NCI-H2196 treated with DMSO at 0.1 percent for 48 hours (cell line): Measurements from ENCODE around the gene RALGPS1.

Experiments used
- DNase-seq: peaks from one replicate; lab custom pipeline; 2025; ENCODE audit not compliant: unreplicated experiment; lab: John Stamatoyannopoulos, UW

Gene RALGPS1

GRCh38 chr9:127092041-127092608 is 177.5 kb downstream of the RALGPS1 start:
- DNase-seq, result no peak

DNA sequence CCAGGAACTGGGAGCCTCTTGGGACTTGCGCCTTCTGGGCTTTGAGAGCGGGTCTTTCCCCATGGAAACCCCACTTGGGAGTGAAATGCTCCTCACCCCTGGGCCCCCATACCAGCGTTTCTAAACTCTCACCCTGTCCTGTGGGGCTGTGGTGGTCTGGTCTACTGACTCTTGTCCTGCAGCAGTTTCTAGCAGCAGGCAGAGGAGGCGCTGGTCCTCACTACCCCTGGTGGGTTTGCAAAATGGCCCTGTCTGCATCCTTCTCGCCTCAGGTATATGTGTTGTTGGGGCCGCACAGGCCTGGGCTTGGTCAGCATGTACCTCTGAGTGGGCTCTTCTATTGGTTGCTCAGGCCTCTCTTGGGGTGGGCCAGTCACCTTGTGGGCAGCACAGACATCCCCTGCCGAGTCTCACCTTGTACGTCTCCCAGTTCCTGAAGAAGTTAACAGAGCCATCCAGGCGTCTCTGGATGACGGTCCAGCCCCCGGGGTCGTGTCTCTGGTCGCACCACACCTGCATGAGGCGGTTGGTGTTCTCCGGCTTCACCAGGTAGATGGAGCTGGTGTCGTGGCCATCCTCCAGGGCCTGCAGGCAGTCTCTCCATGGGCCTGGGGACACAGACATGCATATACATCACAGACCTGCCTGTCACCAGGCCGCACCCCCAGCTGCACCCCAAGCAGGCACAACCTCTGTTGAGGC is 178.9 kb downstream of the RALGPS1 start:
- no peak for DNase-seq

GRCh38 chr9:127095411-127095810 is 180.8 kb downstream of the RALGPS1 start:
- no peak for DNase-seq

DNA sequence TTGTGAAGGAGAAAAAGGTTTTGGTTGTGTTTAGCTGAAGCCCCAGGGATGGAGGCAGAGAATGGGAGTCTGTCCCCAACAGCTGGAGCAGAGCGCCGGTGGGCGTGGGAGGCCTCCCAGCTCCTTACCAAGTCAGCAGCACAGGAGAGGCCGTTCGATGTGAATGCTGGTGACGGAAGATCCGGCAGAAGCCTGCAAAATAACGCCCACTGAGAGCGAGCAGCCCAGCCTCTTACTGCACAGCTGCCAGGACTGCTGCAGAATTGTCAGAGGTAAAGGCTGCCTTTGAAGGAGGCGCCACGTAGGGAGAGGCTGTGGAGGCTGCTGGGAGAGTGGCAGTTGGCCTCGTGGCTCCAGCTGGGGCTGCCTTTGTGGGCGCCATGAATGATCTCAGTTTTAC is 181.6 kb downstream of the RALGPS1 start:
- no peak for DNase-seq

GRCh38 chr9:127097683-127098082 is 183.1 kb downstream of the RALGPS1 start:
- no peak for DNase-seq

DNA sequence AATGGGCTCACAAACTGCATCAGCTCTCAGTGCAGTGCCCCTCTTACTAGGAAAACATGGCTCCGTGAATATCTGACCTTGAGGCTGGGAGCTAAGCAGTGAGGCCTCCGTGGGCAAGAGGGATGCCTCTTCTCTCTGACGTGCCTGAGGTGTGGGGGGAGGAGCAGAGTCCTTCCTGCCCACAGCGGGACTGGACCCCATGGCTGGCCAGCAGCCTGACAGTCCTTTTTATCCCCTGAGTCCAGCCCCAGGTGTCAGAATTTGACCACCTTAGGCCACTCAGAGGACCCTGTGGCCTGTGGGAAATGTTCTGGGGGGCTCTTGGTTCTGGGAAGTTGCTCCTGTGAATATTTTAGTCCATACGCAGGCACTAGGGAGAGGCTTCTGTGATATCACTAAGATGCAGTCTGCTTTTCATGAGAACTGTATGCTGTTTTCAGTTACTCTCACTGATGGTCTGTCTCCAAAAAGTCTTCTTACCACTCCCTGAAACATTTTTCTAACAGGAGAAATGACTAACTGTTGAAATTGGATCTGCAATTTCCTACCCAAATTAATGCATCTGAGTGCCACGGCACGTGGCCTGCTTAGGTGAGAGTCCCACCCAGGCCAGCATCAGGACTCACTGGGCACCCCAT is 184.5 kb downstream of the RALGPS1 start:
- DNase-seq, result no peak

- no peak for DNase-seq
Observed at GRCh38 chr9:127099664-127100063, 185.1 kb downstream of the RALGPS1 start.

- no peak for DNase-seq
Observed at GRCh38 chr9:127102176-127102575, 187.6 kb downstream of the RALGPS1 start.

DNA sequence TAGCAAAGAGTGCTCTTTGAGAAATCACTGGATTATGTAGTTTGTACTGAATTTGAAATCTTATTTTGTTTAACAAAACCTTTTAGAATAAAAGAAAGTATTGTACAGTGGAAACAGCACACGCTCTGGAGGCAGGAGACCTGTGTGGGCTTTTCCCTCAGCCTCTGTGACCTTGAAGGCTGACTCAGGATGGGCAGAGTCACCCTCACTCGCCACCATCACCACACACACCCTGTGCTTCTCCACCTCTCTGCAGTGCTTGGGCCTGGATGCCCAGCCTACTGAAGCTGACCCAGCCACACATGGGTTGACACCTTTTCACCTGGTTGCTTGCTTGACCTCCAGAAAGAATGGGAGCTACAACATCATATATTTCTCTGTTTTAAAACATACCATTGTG is 188.2 kb downstream of the RALGPS1 start:
- DNase-seq, result no peak

DNA sequence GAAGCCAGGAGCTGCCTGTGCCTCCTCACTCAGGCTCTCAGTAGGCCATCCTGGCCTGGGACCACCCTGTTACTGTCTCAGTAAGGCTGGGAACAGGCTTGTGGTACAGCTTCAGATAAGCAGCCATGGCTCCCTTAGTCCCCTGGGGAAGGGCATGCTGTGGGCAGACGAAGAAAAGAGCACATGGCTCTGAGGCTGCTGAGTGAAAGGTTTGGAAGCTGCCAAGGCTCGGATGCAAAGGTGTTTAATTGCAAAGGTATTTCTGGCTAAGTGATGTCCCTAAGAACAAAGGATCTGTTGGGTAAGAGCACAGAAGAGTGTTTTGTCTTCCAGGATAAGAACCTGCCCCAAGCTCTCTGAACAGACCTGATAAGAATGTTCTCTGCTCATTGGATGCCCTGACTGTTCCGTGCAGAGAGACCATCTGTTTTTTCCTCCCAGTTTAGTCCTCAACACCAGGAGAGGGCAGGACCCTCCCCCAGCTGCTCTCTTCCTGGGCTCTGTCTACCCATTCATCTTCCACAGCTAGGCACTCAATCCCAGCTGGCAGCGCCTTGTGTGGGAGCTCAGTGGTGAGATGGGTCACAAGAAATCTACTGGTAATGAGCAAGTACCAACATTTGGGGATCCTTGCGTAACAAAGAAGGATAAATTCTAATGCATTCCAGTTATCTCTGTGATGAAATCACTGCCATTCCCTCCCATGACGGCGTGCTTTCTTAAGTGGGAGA is 190.2 kb downstream of the RALGPS1 start:
- no peak for DNase-seq

DNA sequence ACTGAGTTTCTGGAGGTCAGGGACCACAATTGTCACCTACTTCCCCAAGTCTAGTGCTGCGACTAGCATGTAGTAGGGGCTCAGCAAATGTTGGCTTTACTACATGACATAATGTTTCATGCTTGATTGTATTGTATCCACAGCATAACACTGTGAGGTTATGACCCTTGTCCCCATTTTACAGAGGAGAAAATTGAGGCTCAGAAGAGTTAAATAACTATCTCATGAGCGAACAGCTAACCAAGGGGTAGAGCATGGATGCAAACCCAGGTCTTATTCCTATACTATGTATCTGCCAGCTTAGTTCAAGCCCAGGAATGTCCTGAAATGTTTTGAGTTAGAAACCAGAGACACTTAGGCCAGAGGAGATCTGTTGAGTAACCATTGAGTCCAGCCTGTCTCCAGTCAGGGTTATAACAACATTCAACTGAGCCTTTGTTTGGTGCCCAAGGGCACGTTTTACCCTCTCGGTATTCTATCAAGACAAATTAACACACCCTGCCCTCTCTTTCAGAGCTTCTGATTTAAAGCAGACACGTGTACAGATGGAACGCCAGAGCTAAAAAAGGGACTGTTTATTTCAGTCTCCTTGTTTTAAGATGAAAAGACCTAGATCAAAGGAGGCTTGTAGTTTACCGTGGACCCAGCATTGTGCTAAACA is 191.4 kb downstream of the RALGPS1 start:
- no peak for DNase-seq

DNA sequence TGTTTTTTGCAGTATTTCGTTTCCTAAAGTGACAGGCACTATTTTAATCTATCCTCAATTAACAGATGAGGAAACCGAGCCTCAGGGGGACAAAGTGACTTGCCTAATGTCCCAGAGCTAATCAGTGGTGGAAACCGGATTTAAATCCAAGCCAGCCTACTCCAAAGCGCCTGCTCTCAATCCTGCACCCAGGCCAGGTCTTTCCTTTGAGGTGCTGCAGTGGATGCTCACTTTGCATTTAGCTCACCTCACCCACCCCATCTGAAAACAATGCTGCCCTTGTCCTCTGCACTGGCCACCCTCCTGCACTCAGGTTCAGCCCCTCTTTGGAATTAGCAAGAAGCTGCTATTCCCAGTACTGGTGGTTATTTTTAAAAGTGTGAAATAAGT is 191.9 kb downstream of the RALGPS1 start:
- no peak for DNase-seq

DNA sequence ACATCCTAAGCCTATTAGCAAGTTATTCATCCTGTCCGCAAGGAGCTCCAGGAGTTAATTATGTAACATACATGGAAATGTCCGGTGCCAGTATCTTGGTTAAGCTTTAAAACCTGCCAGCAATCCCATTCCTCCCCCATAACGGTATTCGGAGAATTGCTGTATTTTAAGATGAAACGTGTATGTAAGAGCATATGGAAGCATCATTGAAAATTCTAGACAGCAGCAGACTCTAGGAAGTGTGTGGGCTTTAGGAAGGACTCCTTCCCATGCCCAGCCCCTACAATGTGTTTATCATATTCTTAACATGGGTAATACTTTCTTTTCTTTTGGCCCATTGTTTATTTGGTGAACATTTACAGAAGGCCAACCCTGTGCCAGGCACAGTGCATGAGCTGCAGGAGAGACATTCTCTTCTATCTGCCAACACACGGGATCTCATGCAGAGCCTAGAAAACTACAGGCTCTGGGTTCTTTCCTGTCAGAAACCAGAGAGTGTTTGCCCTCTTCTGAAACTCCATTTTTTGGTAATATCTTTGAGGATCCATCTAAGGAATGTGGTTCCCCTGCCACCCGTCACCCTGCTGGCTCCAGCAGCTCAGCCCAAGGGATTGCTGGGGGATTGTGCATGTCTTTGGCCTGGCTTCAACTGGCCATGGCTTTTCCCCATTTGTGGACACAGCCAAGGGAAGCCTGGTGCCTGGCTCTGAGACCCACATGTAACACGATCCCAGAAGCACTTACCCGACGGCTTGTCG is 192.8 kb downstream of the RALGPS1 start:
- no peak for DNase-seq

GRCh38 chr9:127107929-127108876 is 193.6 kb downstream of the RALGPS1 start:
- DNase-seq, result no peak

DNA sequence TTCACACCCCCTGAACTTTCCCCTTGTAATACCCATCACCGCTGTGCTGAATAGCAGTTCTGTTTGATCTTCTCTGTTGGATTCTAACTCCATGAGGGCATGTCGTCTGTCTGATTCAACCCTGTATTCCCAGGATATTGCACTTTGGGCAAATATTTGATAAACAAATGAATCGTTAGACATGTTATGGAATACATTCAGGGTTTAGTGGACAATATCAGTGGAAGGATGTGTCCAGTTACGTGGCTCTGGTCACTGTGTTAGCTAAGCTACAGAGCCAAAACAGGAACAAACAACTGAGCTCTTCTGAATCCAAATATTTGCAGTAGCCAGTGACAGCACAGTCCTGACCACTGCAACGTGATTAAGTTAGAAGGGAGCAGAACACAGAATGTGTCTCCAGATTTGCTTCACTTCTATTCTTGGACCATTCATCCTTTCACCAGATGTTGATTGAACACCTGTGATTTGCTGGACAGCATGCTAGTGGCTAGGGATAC is 194.7 kb downstream of the RALGPS1 start:
- DNase-seq, result no peak

DNA sequence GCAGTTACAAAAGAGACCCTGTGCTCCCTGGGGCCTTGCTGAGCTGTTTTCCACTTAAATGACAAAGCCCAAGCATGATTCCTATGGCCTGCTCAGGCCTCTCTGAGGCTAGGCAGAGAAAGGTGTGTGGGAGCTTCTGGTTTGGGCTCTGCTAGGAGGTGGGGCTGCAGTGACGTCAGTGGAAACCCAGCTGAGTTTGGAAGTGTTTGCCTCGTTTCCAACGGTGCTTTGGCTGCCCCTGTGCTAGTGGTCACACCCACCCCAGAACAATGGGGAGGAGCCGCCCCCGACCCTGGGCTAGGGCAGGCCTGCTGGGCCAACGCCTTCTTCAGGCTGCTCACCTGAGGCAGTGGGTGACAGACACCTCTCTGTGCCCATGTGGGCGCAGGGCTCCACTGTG is 197.5 kb downstream of the RALGPS1 start:
- DNase-seq, result no peak

GRCh38 chr9:127112735-127113161 is 198.2 kb downstream of the RALGPS1 start:
- no peak for DNase-seq

DNA sequence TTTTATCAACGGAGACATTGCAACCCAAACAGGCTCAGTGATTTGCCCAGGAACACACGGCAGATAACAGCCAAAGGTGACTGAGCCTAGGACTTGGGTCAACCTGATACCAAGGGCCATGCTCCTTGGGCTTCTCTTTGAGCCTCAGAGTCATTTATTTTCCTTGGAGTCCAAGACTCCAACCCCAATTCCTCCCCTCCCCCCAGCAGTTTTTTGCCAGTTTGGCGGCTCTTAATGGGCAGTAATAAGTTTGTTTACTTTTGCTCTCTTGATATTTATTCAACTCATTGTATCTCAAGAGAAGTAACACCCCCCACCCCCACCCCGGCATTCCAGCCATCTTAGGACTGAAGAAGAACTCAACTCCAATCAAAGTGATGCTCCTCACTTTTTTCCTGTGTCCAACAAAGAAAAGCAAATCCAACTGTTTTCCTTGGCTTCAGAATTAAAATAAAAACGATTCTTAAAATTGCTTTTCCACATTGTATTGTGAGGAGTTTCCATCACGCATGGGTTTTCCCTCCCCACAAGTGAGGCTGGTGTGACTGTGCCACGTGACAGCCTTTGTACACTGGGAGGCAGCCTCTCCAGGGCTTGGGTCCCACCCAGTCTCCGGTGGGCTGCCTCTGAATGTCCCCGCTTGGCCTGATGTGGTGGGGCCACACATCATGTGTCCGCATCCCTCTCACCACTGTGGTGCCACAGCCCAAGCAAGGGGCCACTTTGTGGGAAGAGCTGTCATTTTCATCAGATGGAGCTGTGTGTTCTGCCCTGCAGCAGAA is 198.8 kb downstream of the RALGPS1 start:
- no peak for DNase-seq

DNA sequence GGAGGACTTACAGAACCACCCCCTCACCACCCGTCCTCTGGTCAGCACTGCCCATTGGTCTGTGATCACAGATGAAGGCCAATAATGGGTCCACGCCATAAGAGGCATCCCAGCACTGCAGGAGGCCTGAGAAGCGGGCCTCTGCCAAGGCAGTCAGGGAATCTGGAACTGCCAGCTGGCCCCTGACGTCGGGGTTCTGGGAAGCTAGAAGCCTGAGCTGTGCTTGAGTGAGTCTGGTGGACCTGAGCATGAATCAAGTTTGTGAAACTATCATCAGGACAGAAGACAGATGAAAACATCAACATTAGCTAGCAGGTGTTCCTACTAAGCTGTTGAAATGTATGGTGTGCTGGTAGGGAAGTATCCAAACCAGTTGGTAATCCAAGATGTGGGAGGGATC is 200.0 kb downstream of the RALGPS1 start:
- no peak for DNase-seq
